ENCODE data around the gene TMPRSS9.

DNA sequence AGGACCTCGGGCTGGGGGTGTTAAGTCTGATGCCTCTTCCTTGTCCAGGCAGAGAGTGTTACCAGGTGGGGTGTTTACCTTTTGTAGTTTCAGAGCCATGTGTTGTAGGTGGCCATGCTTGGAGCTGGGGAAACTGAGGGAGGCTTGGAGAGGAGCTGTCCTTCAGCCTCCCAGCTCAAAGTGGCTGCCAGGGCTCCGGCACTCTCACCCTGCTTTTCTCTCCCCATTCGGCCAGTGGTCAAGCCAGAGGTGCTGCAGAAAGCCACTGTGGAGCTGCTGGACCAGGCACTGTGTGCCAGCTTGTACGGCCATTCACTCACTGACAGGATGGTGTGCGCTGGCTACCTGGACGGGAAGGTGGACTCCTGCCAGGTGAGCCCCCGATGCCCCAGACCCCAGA, 50.0 kb downstream of the TMPRSS9 start:
- TF ChIP-seq POLR2A (IDR thresholded peaks at IDR 0.05; ENCODE audit: low read length) (no peak), GATA1 (IDR thresholded peaks at IDR 0.05; ENCODE audit: low read depth, low read length) (no peak)

All from erythroblast (primary cell).